Loucy (cell line): ENCODE data around the gene STIM1.

Experiments used
- CTCF ChIP-seq: fragments of 200-600 bp; sonication (generic); conservative IDR thresholded peaks from 2 replicates; pipeline ENCODE4 v1.5.1; 2014; ENCODE audit warnings: mild to moderate bottlenecking, antibody characterized with exemption, low read length
- EZH2phosphoT487 ChIP-seq: fragments of 200-600 bp; IDR thresholded peaks from 2 replicates; pipeline ENCODE4 v1.6.1; 2018; ENCODE audit warnings: antibody characterized with exemption, mild to moderate bottlenecking, moderate library complexity, borderline replicate concordance

DNA sequence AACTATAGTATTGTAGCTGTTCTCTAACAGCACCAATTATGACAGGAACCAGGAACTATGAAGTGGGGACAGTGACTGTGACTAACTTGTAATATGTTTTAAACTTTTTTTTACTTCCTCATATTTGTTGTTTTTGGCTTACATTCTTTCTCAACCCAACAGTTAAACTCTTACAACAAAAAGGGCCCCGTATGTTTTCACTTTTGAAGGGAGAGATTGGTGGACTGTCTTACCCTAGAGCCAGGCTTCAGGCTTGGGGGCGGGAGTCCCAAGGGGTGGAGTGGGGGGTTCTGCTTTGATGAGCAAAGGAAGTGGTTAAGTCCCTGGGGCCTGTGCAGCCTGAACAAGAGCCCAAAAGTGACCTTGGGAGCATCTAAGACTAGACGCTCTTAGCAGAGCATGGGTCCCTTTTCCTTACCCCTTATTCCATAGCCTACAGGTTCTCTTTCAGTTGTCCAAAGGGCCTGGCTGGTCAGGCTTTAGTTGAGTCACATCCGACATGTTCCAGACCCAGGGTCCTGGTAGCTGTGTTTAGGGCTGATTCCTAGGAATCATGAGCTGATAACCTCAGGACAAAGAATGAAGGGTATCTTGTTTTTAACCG lies 38.8 kb downstream of the STIM1 start:
- TF ChIP-seq CTCF (no peak), EZH2phosphoT487 (no peak)
